ENCODE results near the gene OTOF. TPM values are rescaled to one million over a fixed set of nuclear protein-coding genes. Genes with fewer than 3 reads are reported as not detected.

The OTOF gene
- total RNA-seq, 2 donors from 2014 or later, result 0.26 TPM; not detected in 1

- H3K27me3 ChIP-seq, result no peaks in the 10 kb centered on the region
- no peaks in the 10 kb centered on the region for H3K36me3 ChIP-seq (replicated peaks in 1 of 2; ENCODE audit: insufficient read depth in 1 of 2, low read depth in 2 of 2)
- no peak overlapping the region for H3K4me3 ChIP-seq
- 36 to 50% methylated on average over 10 to 12 of the region's 13 CpGs for WGBS, 2 donors
- DNase-seq (peak; percentile 57 to 82 (median 78)), ATAC-seq (peak; percentile 92)
- TF ChIP-seq POLR2A (IDR thresholded peaks at IDR 0.05), result no peak
- TF ChIP-seq, protein P1, sequence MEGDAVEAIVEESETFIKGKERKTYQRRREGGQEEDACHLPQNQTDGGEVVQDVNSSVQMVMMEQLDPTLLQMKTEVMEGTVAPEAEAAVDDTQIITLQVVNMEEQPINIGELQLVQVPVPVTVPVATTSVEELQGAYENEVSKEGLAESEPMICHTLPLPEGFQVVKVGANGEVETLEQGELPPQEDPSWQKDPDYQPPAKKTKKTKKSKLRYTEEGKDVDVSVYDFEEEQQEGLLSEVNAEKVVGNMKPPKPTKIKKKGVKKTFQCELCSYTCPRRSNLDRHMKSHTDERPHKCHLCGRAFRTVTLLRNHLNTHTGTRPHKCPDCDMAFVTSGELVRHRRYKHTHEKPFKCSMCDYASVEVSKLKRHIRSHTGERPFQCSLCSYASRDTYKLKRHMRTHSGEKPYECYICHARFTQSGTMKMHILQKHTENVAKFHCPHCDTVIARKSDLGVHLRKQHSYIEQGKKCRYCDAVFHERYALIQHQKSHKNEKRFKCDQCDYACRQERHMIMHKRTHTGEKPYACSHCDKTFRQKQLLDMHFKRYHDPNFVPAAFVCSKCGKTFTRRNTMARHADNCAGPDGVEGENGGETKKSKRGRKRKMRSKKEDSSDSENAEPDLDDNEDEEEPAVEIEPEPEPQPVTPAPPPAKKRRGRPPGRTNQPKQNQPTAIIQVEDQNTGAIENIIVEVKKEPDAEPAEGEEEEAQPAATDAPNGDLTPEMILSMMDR (IDR thresholded peaks at IDR 0.05), result no peak
- intact Hi-C loops (cut with DNase I), result no loop called here
- H3K27ac ChIP-seq, result peak overlapping the region; percentile 46 to 76 (median 58)
- H3K4me1 ChIP-seq, result peaks cover 19% of the 10 kb centered on the region
- H3K9me3 ChIP-seq, result no peaks in the 10 kb centered on the region
Measured at GRCh38 chr2:26483957-26484565, 6.1 kb upstream of the OTOF start.

GRCh38 chr2:26483516-26483915, 5.6 kb upstream of the OTOF start:
- intact Hi-C loops (cut with DNase I), result no loop called here
- Histone ChIP-seq H3K4me3 (no peak overlapping the region), H3K9me3 (no peaks in the 10 kb centered on the region), H3K36me3 (replicated peaks in 1 of 2; ENCODE audit: insufficient read depth in 1 of 2, low read depth in 2 of 2) (no peaks in the 10 kb centered on the region), H3K4me1 (peaks cover 19% of the 10 kb centered on the region), H3K27ac (peak overlapping the region; percentile 12 to 76 (median 58)), H3K27me3 (no peaks in the 10 kb centered on the region)
- TF ChIP-seq POLR2A (IDR thresholded peaks at IDR 0.05), result no peak
- TF ChIP-seq, protein P1 (IDR thresholded peaks at IDR 0.05), result no peak
- WGBS, 2 donors, result 31 to 38% methylated on average over 6 to 11 of the region's 11 CpGs
- ATAC-seq (peak; percentile 40), DNase-seq (peak in 3 of 4 donors; percentile 43 to 52 (median 48))

GRCh38 chr2:26483027-26483326, 5.1 kb upstream of the OTOF start:
- H3K27me3 ChIP-seq, result no peaks in the 10 kb centered on the region
- H3K9me3 ChIP-seq, result no peaks in the 10 kb centered on the region
- intact Hi-C loops (cut with DNase I), result no loop called here
- DNase-seq (no peak), ATAC-seq (no peak)
- peaks cover 19% of the 10 kb centered on the region for H3K4me1 ChIP-seq
- WGBS, 2 donors, result 89 to 91% methylated on average over 11 of the region's 11 CpGs
- peak overlapping the region in 1 of 4 donors; percentile 76 for H3K27ac ChIP-seq
- no peak for TF ChIP-seq POLR2A (IDR thresholded peaks at IDR 0.05)
- TF ChIP-seq, protein P1 (IDR thresholded peaks at IDR 0.05), result no peak
- no peak overlapping the region for H3K4me3 ChIP-seq
- H3K36me3 ChIP-seq (replicated peaks in 1 of 2; ENCODE audit: insufficient read depth in 1 of 2, low read depth in 2 of 2), result no peaks in the 10 kb centered on the region

DNA sequence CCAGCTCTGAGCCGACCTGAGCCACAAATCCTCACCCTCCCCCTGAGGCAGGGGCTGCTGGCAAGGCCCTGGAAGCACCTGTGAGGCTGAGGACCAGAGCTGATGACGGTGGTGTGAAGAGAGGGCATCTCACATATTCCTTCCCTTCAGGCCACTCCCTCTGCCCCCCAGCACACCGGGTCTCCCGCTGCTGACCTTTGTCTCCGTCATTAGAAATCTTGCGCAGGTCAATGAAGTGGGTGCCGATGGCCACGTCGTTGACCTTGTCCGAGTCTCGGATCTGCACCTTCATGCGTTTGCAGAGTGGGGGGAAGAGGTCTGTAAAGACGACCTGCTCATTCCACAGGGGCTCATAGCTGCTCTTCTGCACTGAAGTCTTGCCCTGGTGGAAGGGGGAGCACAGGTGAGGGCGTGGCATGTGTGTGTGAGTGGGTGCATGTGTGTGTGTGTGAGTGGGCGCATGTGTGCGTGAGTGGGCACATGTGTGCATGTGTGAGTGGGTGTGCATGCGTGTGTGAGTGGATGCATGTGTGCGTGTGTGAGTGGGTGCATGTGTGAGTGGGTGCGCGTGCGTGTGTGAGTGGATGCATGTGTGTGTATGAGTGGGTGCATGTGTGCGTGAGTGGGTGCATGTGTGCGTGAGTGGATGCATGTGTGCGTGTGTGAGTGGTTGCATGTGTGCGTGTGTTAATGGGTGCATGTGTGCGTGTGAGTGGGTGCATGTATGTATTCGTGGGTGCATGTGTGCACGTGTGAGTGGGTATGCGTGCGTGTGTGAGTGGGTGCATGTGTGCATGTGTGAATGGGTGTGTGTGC, 4.5 kb upstream of the OTOF start:
- H3K36me3 ChIP-seq (replicated peaks in 1 of 2; ENCODE audit: insufficient read depth in 1 of 2, low read depth in 2 of 2), result no peaks in the 10 kb centered on the region
- H3K9me3 ChIP-seq, result no peaks in the 10 kb centered on the region
- H3K27ac ChIP-seq, result no peak overlapping the region
- WGBS, 2 donors, result 80 to 82% methylated on average over 27 to 30 of the region's 30 CpGs
- H3K4me3 ChIP-seq, result no peak overlapping the region
- no peak for DNase-seq
- TF ChIP-seq, protein P1 (IDR thresholded peaks at IDR 0.05), result no peak
- peaks cover 19% of the 10 kb centered on the region for H3K4me1 ChIP-seq
- no peak for ATAC-seq
- no peaks in the 10 kb centered on the region for H3K27me3 ChIP-seq
- intact Hi-C loops (cut with DNase I), result no loop called here

Data from body of pancreas (tissue), 4 donors.